B cell (primary cell): ENCODE data around the gene HOXA4.

Experiments used
- CTCF ChIP-seq: fragments of 200-600 bp; IDR thresholded peaks from one replicate; pipeline ENCODE4 v1.8.0; 2022; ENCODE audit warnings: antibody characterized with exemption, mild to moderate bottlenecking
- EZH2 ChIP-seq: IDR thresholded peaks from 2 replicates; pipeline ENCODE4 v1.6.1; 2012; ENCODE audit warnings: borderline replicate concordance, low read depth, mild to moderate bottlenecking, moderate library complexity, low read length; ENCODE audit not compliant: insufficient read depth, poor library complexity, severe bottlenecking

GRCh38 chr7:27125986-27126394 lies 4.6 kb downstream of the HOXA4 start:
- TF ChIP-seq CTCF (no peak), EZH2 (no peak)
